Amniotic epithelial cell (primary cell): ENCODE data around the gene TMEM272.
A peak's percentile ranks its signal among the peaks of the same experiment; 100 is the strongest.

Experiments used
- DNase-seq: peaks from one replicate; pipeline ENCODE4 v3.0.0-alpha.2; 2010; ENCODE audit warnings: low read depth

The TMEM272 gene

DNA sequence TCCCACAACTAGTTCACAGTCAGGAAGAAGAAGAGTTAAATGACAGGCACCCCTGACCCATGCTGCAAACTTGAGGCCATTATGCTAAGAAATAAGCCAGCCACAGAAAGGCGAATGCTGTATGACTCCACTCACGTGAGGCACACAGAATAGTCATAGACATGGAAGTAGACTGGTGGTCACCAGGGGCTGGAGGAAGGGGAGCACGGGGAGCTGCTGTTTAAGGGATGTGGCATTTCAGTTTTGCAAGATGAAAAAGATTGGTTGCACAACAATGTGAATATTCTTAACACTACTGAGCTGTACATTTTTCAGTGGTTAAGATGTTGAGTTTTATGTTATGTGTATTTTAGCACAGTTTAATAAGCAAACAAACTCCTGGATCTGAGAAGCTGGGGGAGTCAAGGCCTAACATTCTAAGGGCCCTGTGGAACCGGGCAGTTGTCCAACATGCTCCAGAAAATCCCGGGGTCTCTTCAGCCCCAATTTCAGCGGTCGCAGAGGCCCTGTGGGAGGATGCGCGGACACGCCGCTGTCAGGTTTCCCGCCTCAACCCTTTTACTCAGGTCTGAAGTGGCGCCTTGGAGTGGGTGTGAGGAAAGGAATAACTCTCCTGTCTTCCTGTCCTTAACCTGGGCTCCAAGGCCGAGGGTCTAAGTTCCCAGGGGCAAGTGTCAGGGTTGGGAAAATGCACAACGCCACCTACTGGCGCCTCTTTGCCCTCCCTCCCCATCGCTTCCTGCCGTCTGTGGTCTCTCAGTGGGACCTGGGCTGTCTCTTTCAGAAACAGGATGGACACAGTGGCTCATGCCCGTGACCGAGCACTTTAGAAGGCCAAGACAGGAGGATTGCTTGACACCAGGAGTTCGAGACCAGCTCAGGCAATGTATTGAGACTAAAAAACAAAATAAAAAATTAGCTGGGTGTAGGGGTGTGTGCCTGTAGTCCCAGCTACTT is 4.4 kb upstream of the TMEM272 start:
- DNase-seq, result peak; percentile 53

DNA sequence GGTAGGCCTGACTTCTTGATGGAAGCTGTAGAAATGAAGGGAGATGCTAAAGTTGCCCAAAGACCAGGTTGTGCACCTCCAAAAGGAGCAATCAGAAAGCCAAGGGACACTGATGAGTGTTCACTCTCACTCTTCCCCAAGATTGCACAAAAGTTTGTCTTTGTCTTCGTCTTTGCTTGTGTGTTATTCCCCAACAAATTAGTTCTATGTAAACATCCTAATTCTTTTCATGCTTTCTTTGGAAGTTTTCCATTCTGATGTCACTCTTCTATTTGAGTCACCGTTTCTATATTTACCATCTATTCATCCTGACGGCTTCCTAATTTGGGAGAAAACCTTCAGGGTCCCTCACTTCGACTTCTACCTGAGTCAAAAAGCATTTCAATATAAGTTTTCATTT is 3.7 kb upstream of the TMEM272 start:
- peak; percentile 31 for DNase-seq

DNA sequence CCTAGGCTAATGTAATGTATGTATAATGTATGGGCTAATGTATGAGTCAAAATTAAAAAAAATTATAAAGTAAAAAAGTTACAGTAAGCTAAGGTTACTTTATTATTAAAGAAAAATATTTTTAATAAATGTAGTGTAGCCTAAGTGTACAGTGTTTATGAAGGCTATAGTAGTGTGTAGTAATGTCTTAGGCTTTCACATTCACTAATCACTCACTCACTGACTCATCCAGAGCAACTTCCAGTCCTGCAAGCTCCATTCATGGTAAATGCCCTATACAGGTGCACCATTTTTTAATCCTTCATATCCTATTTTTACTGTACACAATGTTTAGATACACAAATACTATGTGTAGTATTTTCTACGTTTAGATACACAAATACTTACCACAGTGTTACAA is 1.8 kb upstream of the TMEM272 start:
- no peak for DNase-seq

DNA sequence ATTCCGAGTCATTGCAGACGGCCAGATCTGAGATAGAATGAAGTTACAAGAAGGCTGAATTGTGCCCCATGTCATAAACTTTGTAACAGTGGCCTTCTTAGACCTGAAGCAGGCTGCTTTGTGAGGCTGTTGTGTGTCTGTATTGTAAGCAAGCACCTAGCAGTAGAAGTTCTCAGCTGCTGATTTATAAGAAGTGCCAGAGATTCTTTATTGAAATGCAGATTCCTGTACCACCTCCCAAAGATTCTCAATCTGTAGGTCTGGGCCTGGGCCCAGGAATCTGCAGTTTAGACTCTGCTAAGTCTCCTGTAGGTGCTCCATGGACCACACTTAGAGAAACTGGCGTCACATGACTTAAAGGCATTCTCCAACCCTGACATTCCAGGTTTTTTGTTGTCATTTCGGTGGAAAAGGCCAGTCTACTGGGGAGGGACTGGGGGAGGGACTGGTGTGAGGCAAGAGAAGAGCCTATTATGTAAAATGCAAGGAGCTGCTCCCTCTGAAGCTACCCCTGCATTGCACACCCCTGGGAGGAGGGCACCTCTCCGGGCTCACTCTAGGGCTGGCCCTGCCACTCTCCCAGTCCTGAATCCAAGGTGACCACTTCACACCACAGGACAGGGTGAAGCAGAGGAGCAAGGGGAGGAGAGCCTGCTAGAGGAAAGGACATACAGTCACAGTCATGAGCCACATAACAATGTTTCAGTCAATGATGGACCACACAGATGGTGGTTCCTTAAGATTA is 769 bp upstream of the TMEM272 start:
- DNase-seq, result no peak

DNA sequence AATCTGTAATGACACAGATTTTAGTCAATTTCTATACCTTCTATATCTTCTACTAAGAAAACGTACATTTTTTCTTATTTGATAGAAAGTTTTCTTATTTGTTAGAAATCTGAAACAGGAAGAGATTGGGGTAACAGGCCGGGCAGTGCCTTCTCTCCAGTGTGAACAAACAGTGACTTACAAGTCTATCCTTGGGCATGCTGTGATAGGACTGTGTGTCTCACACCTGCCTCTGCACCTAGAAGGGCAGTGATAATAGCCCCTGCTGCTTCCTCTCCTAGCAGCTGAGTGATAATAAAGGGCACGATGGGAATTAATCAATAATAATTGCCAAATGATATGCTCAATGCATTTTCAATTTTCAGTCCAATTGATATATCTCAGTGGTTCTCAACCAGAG is 1.4 kb downstream of the TMEM272 start:
- no peak for DNase-seq

DNA sequence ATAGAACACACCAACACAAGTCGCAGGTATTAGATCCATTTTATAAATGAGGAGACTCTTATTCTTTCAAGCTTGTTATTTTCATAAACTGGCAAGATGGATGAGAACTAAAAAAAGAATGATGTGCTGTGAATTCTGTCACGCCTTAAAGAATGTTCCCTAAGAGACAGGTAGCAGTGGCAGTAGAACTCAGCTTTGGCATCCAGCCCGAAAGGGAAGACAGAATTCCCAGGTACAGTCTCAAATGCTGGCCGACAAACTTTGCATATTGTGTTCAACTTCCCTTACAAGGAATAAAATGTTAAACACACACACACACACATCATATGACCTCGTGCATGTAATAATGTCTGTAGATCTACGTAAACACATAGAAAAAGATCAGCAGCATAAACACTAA is 3.2 kb downstream of the TMEM272 start:
- DNase-seq, result no peak

DNA sequence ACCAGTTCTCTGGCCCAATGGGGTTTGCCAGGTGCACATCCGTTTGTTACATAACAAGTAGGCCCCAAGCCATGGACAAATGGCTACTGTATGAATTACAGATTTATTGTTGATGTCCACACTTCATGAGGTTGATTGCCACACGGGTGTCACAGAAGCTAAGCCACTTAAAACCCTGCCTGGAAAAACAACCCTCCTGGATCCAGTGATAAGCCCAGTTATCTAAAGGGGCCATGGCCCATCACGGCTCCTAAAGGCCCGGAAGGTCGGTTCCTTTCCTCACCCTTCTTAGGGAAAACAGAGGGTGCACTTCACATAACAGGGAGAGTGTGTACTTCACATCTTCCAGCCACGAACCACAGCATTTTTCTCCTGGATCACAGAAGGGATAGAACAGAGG is 4.1 kb downstream of the TMEM272 start:
- no peak for DNase-seq

DNA sequence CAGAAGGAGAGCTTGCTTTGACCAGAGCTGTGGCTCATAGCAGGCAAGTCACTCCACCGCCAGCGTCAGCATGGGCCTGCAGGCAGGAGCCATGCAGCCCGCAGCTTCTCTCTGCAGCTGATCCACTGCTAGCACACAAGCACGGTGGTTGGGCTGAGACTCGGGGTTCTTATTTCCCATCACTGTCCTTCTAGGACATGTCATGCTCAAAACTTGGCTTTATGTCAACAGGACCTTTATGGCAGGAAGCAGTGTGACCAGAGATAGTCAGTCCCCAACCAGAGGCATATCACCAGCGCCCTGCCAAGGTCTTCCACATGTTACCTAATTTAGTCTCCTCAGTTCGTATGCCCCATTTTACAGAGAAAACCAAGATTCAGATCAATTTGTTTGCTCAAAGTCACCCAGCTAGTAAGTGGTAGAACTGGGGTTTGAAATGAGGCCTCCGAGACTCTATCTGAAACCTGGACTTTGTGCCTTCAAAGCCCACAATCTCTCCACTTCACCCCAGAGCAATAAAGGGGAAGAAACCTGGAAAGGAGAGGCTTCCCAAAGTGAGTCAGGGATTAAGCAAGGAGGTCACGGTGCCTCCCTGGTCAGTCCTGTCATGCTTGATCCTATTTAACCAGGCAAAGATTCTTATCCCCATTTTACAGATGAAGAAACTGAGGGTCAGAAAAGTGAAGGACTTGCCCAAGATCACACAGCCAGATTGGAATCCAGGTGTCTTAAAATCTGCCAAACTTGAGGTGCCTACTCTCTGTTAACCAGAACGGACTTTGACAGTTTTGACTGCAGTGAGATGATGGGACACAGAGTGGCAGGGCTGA is 5.1 kb downstream of the TMEM272 start:
- no peak for DNase-seq

DNA sequence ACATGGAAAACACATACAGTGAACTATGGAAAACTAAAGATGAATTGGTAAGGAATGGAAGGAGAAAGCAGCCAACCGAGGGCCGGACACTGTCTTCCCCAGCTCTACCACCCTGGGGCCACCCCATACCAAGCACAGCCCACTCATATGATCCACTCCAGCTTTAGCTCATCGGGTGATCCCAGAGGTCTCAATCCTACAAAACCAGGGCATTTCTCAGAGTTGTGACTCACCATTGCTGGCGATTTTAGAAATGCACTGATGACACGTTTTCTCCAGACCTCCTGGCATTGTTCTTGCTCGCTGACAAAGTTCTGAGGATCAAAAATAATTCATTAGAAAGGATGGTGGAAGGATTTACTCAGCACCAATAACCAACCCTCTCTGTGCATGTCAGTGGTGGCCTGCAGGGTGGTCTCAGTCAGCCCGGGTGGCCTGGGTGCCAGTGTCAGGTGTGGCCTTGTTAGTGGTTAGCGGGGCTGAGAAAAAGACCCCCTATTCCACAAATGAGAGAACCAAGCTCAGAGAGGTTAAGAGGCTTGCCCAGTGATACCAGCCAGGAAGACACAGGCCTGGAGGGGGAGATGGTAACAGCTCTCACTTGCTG is 6.6 kb downstream of the TMEM272 start:
- peak; percentile 53 for DNase-seq

DNA sequence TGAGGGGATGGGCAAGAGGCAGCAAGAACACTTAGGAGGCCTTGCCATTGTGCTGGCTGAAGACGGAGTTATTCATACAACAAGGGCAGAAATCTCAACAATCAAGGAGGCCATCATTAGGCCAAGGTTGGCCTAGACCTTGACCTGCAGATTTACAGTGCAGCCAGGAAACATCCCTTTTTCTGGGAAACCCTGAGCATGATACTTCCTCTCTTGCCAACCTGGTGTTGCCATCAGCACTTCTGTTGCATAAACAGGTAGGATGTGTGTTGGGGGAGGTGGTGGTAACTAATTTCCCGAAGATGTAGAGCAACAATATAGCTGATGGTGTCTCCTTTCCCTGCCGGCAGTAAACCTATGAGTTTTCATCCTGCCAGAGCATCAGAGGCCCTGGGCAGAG is 8.0 kb downstream of the TMEM272 start:
- DNase-seq, result no peak

DNA sequence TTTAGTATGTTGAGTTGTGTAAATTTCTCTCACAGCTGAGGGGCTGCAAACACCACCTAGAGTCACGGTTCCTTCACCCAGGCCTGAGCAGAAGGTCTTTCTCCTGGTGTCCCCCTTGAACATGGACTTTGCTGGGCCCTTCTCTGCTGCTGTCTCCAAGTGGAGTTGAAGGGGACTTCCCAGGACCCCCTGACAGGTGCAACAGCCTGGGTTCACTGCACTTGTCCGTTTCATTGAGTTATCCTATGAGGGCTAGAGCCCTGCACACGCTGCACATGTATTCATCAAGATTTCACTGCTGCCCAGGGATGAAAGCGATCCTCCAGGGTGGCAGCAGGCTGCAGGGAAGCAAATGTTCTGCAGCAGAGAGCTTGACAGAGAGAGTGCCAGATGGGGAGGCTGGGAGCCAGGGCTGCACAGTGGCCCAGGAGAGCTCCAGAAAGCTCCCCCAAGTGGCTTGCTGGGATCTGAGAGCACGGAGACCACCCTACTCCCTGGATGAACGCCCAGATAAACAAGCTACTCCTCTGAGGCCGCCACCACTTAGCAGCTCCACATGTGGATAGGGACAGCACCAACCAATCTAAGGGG is 10.3 kb downstream of the TMEM272 start:
- no peak for DNase-seq

DNA sequence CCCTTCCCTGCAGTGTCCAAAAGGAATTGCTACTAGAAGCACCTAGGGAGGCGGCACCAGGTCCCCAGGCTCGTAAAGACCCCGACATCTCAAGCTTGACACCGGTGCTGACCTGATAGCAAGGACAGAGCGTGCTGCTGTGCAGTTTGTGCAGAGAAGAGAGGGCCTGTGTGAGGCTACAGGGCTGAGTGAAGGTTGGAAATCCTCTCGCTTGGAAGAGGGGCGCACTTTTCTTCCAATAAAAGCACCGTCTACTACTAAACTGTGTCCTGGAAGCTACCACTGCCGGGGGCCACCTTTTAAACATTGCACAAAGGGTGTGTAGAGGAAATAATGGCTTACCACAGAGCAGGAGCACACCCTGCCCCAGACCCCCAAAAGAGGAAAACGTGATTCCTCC is 11.0 kb downstream of the TMEM272 start:
- no peak for DNase-seq

DNA sequence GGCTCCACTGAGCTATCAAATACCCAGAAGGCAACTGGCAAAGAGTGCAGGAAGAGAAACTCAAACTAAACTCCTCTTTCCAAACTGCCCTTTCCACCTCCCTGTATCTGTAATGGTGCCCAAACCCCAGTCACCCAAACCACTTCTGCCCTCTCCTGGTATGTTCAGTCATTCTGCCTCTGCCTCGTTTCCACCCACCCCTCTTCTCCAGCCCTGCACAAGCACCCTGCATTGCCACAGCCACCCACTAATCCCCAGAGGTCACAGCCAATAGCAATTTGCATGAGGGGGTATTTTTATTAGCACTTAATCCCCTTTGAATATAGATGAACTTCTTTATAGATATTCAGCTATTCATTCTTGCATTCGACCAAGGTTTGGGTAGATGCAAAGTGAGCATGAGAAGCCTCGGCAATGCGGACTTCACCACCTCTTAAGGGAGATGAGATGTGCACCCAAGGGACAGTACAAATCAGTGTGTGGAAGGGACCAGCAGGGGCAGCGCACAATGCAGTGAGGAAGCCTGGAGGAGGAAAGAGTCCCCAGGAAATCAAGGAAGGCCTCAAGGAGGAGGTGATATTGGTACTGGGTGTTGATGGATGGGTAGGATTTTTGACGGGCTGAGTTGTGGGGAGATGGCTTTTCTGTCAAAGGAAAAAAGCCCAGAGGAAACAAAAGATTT is 12.4 kb downstream of the TMEM272 start:
- DNase-seq, result no peak

DNA sequence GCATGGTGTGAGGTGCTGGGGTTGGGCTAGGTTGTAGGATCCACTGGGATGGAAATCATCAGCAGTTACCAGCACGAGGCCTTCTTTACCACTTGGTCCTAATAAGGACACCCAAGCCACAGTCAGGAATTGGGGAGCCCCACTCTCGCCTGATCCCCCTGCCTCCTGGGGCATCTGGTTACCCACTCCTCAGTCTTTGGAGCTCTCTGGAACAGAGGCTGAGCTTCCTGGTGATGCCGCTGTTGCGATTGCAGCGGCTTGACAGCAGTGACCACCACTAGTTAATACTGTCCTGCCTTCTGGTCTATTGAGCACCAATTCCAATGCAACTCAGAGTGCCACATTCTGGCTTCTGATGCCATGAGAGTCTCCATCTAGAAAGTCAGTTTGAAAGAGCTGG is 13.5 kb downstream of the TMEM272 start:
- no peak for DNase-seq

DNA sequence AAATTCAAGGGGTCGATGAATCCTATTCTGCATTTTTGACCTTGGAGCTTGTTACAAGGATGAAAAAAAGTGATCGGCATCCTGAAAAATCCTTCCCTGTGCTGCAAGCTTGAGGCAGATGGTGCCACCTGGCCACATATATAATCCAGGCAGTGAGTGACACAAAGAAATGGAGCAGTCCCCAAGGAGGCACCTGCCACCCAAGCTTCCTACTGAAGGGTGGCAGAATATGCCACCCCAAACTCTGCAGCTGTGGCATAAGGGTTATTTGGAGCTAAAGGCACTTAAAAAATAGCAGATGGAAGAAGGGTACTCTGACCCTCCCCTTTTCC is 15.4 kb downstream of the TMEM272 start:
- no peak for DNase-seq

DNA sequence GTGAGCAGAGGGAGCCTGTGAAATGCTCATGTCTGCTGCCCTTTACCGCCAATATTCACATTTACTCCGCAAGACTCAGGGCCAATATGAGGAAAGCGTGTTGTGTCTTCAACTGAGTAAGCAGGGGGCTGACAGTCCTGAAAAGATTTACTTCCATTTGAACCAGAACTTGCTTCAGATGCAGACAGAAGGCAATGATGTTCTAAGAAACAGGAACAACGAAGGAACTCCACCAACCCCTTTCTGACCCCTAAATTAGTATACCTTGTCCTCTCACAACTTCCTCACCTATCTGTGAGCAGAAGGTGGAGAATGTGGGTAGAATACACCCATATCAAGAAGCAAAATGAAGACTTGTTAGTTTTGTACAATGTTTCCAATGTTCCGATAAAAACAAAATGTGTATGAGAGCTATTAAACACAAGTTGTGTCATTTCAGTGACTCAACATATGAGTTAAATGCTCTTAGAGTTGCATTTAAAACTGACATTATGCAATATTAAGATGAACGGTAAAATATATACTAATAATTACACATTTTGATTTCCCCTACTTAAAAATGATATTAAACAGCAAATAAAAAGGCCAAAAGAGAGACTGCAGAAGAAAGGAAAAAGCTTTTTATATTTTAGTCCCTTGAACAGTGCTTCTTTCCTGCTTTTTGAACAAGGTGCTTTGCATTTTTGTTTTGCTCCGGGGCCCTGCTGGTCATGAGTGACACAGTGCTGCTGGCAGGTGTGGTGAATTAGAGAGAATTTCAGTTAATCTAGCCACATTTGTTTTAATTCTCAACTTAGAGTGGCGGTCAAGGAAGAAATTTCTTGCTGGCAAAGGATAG is 16.0 kb downstream of the TMEM272 start:
- DNase-seq, result no peak

DNA sequence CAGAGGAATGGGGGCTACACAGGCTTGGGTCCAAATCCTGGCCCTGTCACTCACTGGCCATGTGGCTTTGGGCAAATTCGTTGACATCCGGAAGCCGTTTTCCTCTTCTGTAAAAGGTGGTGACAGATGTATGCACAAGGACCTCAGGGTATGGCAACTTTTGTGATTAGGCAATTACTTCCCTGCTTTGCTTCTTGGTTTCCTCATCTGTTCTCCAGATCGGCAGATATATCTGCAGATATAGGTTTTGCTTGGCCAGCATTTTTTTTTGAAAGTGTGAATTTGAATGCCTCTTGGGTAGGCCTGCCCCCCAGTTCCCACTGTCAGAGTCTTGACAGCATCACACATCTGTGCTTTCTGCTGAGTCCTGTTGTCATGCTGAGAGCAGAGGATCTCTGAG is 17.7 kb downstream of the TMEM272 start:
- no peak for DNase-seq

DNA sequence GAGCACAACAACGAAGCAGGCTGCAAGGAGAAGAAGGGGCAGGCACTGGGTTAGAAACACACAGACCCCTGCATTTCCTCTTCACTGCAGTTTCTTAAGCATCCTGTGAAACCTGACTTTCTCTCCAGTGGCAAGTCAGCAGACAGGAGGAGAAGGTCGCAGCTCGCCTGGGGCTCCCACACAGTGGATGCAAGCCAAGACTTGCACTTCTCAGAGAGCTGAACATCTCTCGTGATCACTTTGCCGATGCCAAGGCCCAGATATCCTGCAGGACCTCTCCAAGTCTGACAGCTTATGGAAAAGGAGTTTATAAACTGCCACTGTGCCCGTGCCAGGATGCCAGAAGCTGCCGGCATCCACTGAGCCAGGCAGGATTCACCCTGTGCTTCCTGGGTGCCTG is 18.4 kb downstream of the TMEM272 start:
- DNase-seq, result no peak

DNA sequence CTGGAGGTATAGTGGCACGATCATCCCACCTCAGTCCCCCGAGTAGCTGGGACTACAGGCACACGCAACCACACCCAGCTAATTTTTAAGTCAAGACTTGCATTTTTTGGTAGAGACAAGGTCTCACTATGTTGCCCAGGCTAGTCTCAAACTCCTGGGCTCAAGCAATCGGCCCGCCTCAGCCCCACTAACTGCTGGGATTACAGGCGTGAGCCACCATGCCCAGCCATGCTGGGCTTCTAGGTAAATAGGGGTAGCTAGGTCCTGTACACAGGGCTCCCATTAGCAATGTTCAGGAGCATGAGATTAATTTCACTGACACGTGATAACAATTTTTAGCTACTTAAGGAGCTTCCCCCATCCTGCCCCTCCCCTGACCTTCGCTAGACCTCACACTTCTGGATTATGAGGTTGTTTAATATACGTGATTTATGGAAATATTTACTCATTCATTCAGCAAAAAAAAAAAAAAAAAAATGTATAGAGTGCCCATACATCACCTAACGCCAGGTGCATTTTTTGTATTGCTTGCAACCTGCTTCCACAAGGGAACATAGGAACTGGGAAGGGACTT is 19.2 kb downstream of the TMEM272 start:
- DNase-seq, result no peak

DNA sequence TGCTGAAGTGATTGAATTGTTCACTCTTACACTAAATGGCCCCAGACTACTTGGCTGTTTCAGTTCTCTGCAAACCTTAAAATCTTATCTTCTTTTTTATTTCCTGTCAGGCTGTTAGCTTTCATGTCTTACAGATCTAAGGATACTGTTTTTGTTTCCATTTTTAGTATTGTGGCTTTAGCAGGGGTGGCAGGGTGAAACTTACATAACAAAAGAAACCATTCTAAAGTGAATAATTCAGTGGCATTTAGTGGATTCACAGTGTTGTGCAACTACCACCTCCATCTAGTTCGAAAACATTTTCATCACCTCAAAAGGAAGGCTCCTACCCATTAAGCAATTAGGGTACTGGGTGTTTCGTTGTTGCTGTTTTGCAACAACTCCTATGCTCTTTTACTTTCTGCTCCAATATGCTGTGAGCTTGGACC is 19.8 kb downstream of the TMEM272 start:
- peak; percentile 83 for DNase-seq
